SW480 (cell line): ENCODE results near the gene TRPC4AP.
"Not testable (repeated sequence)": the region's sequence is repeated elsewhere in the genome, so short reads cannot be mapped to it uniquely, and the experiment has no call there.

Source experiments
- DNase-seq: peaks from one replicate; pipeline ENCODE4 v3.0.0-alpha.2; 2016; ENCODE audit warnings: low spot score

Gene TRPC4AP

GRCh38 chr20:35104685-35105295 lies 12.2 kb upstream of the TRPC4AP start:
- DNase-seq, result no peak

- no peak for DNase-seq
Observed at GRCh38 chr20:35101620-35102019, 9.0 kb upstream of the TRPC4AP start.

- DNase-seq, result peak; percentile 68
Observed at GRCh38 chr20:35093267-35093884, 769 bp upstream of the TRPC4AP start.

- DNase-seq, result peak; percentile 53
Observed at GRCh38 chr20:35091816-35092523, 637 bp downstream of the TRPC4AP start.

- no peak for DNase-seq
Observed at GRCh38 chr20:35088231-35089145, 4.1 kb downstream of the TRPC4AP start.

GRCh38 chr20:35087791-35088190 lies 4.8 kb downstream of the TRPC4AP start:
- DNase-seq, result no peak

GRCh38 chr20:35087355-35087754 lies 5.3 kb downstream of the TRPC4AP start:
- DNase-seq, result no peak

GRCh38 chr20:35085477-35086225 lies 7.0 kb downstream of the TRPC4AP start:
- DNase-seq, result peak; percentile 20

GRCh38 chr20:35084998-35085397 lies 7.6 kb downstream of the TRPC4AP start:
- no peak for DNase-seq

GRCh38 chr20:35080348-35080642 lies 12.3 kb downstream of the TRPC4AP start:
- DNase-seq, result not testable (repeated sequence)

GRCh38 chr20:35079472-35080347 lies 12.9 kb downstream of the TRPC4AP start:
- DNase-seq, result no peak

GRCh38 chr20:35077872-35078271 lies 14.7 kb downstream of the TRPC4AP start:
- no peak for DNase-seq

GRCh38 chr20:35077341-35077740 lies 15.3 kb downstream of the TRPC4AP start:
- DNase-seq, result no peak

GRCh38 chr20:35071436-35072153 lies 21.0 kb downstream of the TRPC4AP start:
- DNase-seq, result not testable (repeated sequence)

- DNase-seq, result no peak
Observed at GRCh38 chr20:35066194-35066593, 26.4 kb downstream of the TRPC4AP start.

GRCh38 chr20:35065181-35065580 lies 27.4 kb downstream of the TRPC4AP start:
- no peak for DNase-seq

GRCh38 chr20:35063168-35063567 lies 29.4 kb downstream of the TRPC4AP start:
- no peak for DNase-seq

GRCh38 chr20:35062478-35062877 lies 30.1 kb downstream of the TRPC4AP start:
- no peak for DNase-seq

GRCh38 chr20:35060168-35060567 lies 32.4 kb downstream of the TRPC4AP start:
- DNase-seq, result no peak

GRCh38 chr20:35059612-35060011 lies 33.0 kb downstream of the TRPC4AP start:
- no peak for DNase-seq
